K562 (cell line): ENCODE data around the gene NTSR1. TPM values are rescaled to one million over a fixed set of nuclear protein-coding genes. Genes with fewer than 3 reads are reported as not detected.

ENCODE experiments used
- BACH1 ChIP-seq: fragments of 200-800 bp; sonication (Bioruptor generic); IDR thresholded peaks from 2 replicates; pipeline ENCODE4 v1.6.1; 2016; ENCODE audit warnings: missing genetic modification characterization, missing compliant biosample characterization
- BCL6 ChIP-seq: fragments of 250-450 bp; sonication (Bioruptor Pico); IDR thresholded peaks from 2 replicates; pipeline ENCODE4 v1.4.0; 2020
- CSDE1 ChIP-seq, 2 experiments: fragments of 450-650 bp; IDR thresholded peaks; 2 replicates each; pipeline ENCODE4 v1.6.1; 2016; ENCODE audit warnings: mild to moderate bottlenecking in 1 of 2
- EZH2 ChIP-seq: IDR thresholded peaks from 2 replicates; pipeline ENCODE4 v1.6.1; 2012; ENCODE audit warnings: low read depth, mild to moderate bottlenecking, inconsistent platforms, low read length, borderline replicate concordance
- FOXJ2 ChIP-seq: fragments of 200-800 bp; sonication (Bioruptor generic); IDR thresholded peaks from 2 replicates; pipeline ENCODE4 v1.6.1; 2016; ENCODE audit warnings: missing genetic modification characterization, missing compliant biosample characterization
- MEF2A ChIP-seq: IDR thresholded peaks from 2 replicates; pipeline ENCODE4 v1.6.1; 2011; ENCODE audit warnings: low read depth, mild to moderate bottlenecking, low read length, moderate library complexity; ENCODE audit not compliant: control insufficient read depth
- NONO ChIP-seq, 2 experiments: fragments of 200-400 bp in 1 of 2; fragments of 450-650 bp in 1 of 2; formaldehyde crosslinking in 1 of 2; IDR thresholded peaks; 2 replicates each; pipeline ENCODE4 v1.6.1; 2017; ENCODE audit warnings: low read depth in 2 of 2, mild to moderate bottlenecking in 2 of 2, moderate library complexity in 2 of 2, low read length in 1 of 2
- PHF21A ChIP-seq: fragments of 450-650 bp; IDR thresholded peaks from 2 replicates; pipeline ENCODE4 v1.6.1; 2017; ENCODE audit warnings: low read depth, borderline replicate concordance
- RERE ChIP-seq: sonication (generic); formaldehyde crosslinking; IDR thresholded peaks from 2 replicates; pipeline ENCODE4 v1.8.0; 2023; ENCODE audit warnings: missing genetic modification reagents, mild to moderate bottlenecking, borderline replicate concordance
- RFX1 ChIP-seq: fragments of 450-650 bp; IDR thresholded peaks from 2 replicates; pipeline ENCODE4 v1.6.1; 2016; ENCODE audit warnings: mild to moderate bottlenecking, moderate library complexity
- RUNX1 ChIP-seq: sonication (generic); IDR thresholded peaks from 2 replicates; pipeline ENCODE4 v1.6.1; 2016; ENCODE audit warnings: antibody characterized with exemption, low read depth
- SMAD2 ChIP-seq: fragments of 150-350 bp; IDR thresholded peaks from 2 replicates; pipeline ENCODE4 v1.6.1; 2014; ENCODE audit warnings: low read depth, mild to moderate bottlenecking, low read length
- SNAPC5 ChIP-seq: fragments of 250-450 bp; sonication (Bioruptor Pico); IDR thresholded peaks from 2 replicates; pipeline ENCODE4 v1.8.0; 2021; ENCODE audit warnings: moderate library complexity, mild to moderate bottlenecking, inconsistent platforms
- XRCC3 ChIP-seq: fragments of 450-650 bp; IDR thresholded peaks from 2 replicates; pipeline ENCODE4 v1.6.1; 2017; ENCODE audit warnings: mild to moderate bottlenecking, moderate library complexity
- ZBTB7A ChIP-seq: IDR thresholded peaks from 2 replicates; pipeline ENCODE4 v1.6.1; 2011; ENCODE audit warnings: low read depth, mild to moderate bottlenecking, low read length, moderate library complexity, borderline replicate concordance; ENCODE audit not compliant: control insufficient read depth
- ZNF282 ChIP-seq: sonication (generic); formaldehyde crosslinking; IDR thresholded peaks from 2 replicates; pipeline ENCODE4 v1.8.1; 2023; ENCODE audit warnings: missing genetic modification reagents
- ZNF449 ChIP-seq: fragments of 250-450 bp; sonication (Bioruptor Pico); IDR thresholded peaks from 2 replicates; pipeline ENCODE4 v1.8.0; 2022; ENCODE audit warnings: moderate library complexity, mild to moderate bottlenecking, inconsistent platforms
- ZNF512 ChIP-seq: IDR thresholded peaks from 2 replicates; pipeline ENCODE4 v1.6.1; 2016; ENCODE audit warnings: missing genetic modification characterization, missing compliant biosample characterization
- ZNF589 ChIP-seq: fragments of 200-800 bp; sonication (Bioruptor generic); IDR thresholded peaks from 2 replicates; pipeline ENCODE4 v1.6.1; 2016; ENCODE audit warnings: low read depth, missing genetic modification characterization, missing compliant biosample characterization
- ZSCAN32 ChIP-seq: fragments of 450-650 bp; formaldehyde crosslinking; IDR thresholded peaks from 2 replicates; pipeline ENCODE4 v1.4.0; 2020; ENCODE audit warnings: mild to moderate bottlenecking, moderate library complexity
- polyA plus RNA-seq, 8 experiments: library from polyadenylated mRNA; depleted of rRNA in 4 of 8; stranded (reverse) in 5 of 8; unstranded in 3 of 8; fragments of >200 nt; fragmentation: Nextera tagmentation in 2 of 8; fragmentation: Illumina TruSeq in 1 of 8; extraction: Ambion mirVana in 2 of 8; extraction: Trizol in 1 of 8; gene quantifications; 2 replicates each; pipeline versions ENCODE4 v1.2.1 to v1.2.3, GENCODE V29; 2011 to 2014; ENCODE audit warnings: inconsistent platforms in 1 of 8, missing spikeins in 1 of 8
- total RNA-seq, 7 experiments: library from RNA; depleted of rRNA in 6 of 7; stranded (reverse); fragments of >200 nt in 6 of 7; fragmentation: Illumina TruSeq in 2 of 7; extraction: Trizol in 2 of 7; gene quantifications; 2 replicates each; pipeline versions ENCODE4 v1.2.1 to v1.2.3, GENCODE V29; 2011 to 2021; ENCODE audit warnings: low replicate concordance in 1 of 7

Gene NTSR1
- total and polyA plus RNA-seq, 9 of the 15 experiments (the other 6 are each of a cell fraction or from before 2014, with no cell fraction given) = 0.04 to 0.40 (median 0.13) TPM; not detected in 3

- TF ChIP-seq ZSCAN32 (CRISPR knock-in tag) = 0 out of 2 replicates have a peak, but pooled peaks have one; percentile 17
- TF ChIP-seq MEF2A = no peak
- TF ChIP-seq ZNF282 (CRISPR knock-in tag) = no peak
- no peak for TF ChIP-seq FOXJ2
- TF ChIP-seq CSDE1 (IDR thresholded peaks at IDR 0.05) = no peak
- no peak for TF ChIP-seq XRCC3
- no peak for TF ChIP-seq PHF21A
- no peak for TF ChIP-seq BACH1
- TF ChIP-seq BCL6 (CRISPR knock-in tag) = no peak
- no peak for TF ChIP-seq NONO (IDR thresholded peaks at IDR 0.05; ENCODE audit: low read depth in 2 of 2, low read length in 1 of 2)
- TF ChIP-seq RUNX1 = no peak
- peak; percentile 91; the same call in 1 of the 2 replicates for TF ChIP-seq ZBTB7A
- TF ChIP-seq ZNF449 (CRISPR knock-in tag) = no peak
- TF ChIP-seq RFX1 = no peak
- TF ChIP-seq SNAPC5 = no peak
- TF ChIP-seq RERE (CRISPR knock-in tag) = no peak
- no peak for TF ChIP-seq SMAD2
- TF ChIP-seq ZNF512 (tag) = no peak
- TF ChIP-seq ZNF589 (CRISPR knock-in tag) = no peak
- TF ChIP-seq EZH2 = no peak
Measured at GRCh38 chr20:62794007-62794724, 85.5 kb downstream of the NTSR1 start (continued).
